Fibroblast of skin of left quadriceps (primary cell): Measurements from ENCODE around the gene SMIM7.
"Not testable (repeated sequence)": the region's sequence is repeated elsewhere in the genome, so short reads cannot be mapped to it uniquely, and the experiment has no call there.

Experiments
- DNase-seq, 2 experiments: peaks; one replicate each; pipeline ENCODE4 v3.0.0-alpha.2; 2013; ENCODE audit warnings: low read depth in 2 of 2

The SMIM7 gene

GRCh38 chr19:16659832-16660708, at the start of gene SMIM7:
SMIM7 (minus strand) TSS chr19:16660144; CDS start chr19:16660110, 34 bp downstream.
- DNase-seq: peak; percentile 98

GRCh38 chr19:16703677-16704076, 43.7 kb upstream of the SMIM7 start:
- no peak for DNase-seq

GRCh38 chr19:16702123-16702522, 42.2 kb upstream of the SMIM7 start:
- no peak for DNase-seq

- DNase-seq: no peak
Observed at GRCh38 chr19:16698914-16699313, 39.0 kb upstream of the SMIM7 start.

GRCh38 chr19:16688084-16688483, 28.1 kb upstream of the SMIM7 start:
- DNase-seq: no peak

GRCh38 chr19:16684216-16684615, 24.3 kb upstream of the SMIM7 start:
- no peak for DNase-seq

GRCh38 chr19:16682539-16682938, 22.6 kb upstream of the SMIM7 start:
- no peak for DNase-seq

- DNase-seq: no peak
Observed at GRCh38 chr19:16679811-16680210, 19.9 kb upstream of the SMIM7 start.

GRCh38 chr19:16678498-16678897, 18.6 kb upstream of the SMIM7 start:
- no peak for DNase-seq

- DNase-seq: no peak
Observed at GRCh38 chr19:16677055-16677454, 17.1 kb upstream of the SMIM7 start.

GRCh38 chr19:16676101-16676798, 16.3 kb upstream of the SMIM7 start:
- DNase-seq: no peak

- not testable (repeated sequence) for DNase-seq
Observed at GRCh38 chr19:16673839-16674238, 13.9 kb upstream of the SMIM7 start.

- DNase-seq: no peak
Observed at GRCh38 chr19:16673231-16673630, 13.3 kb upstream of the SMIM7 start.

GRCh38 chr19:16671652-16672274, 11.8 kb upstream of the SMIM7 start:
- DNase-seq: no peak

GRCh38 chr19:16670291-16670690, 10.3 kb upstream of the SMIM7 start:
- DNase-seq: no peak

GRCh38 chr19:16668702-16669101, 8.8 kb upstream of the SMIM7 start:
- DNase-seq: not testable (repeated sequence)

- DNase-seq: no peak
Observed at GRCh38 chr19:16668176-16668575, 8.2 kb upstream of the SMIM7 start.

- no peak for DNase-seq
Observed at GRCh38 chr19:16661480-16662034, 1.6 kb upstream of the SMIM7 start.

GRCh38 chr19:16660763-16661479, 977 bp upstream of the SMIM7 start, which contains the start of gene TMEM38A:
TMEM38A (plus strand) TSS chr19:16661139; CDS start chr19:16661218, 79 bp downstream.
- DNase-seq: no peak

GRCh38 chr19:16659464-16659831, 496 bp downstream of the SMIM7 start:
- DNase-seq: no peak

- DNase-seq: no peak
Observed at GRCh38 chr19:16657384-16657783, 2.6 kb downstream of the SMIM7 start.

GRCh38 chr19:16655727-16656126, 4.2 kb downstream of the SMIM7 start:
- no peak for DNase-seq
